ENCODE results near the gene CYP2C9. TPM values are rescaled to one million over a fixed set of nuclear protein-coding genes. Genes with fewer than 3 reads are reported as not detected.

The CYP2C9 gene
- total RNA-seq, 1 donor from 2014 or later, result not detected

DNA sequence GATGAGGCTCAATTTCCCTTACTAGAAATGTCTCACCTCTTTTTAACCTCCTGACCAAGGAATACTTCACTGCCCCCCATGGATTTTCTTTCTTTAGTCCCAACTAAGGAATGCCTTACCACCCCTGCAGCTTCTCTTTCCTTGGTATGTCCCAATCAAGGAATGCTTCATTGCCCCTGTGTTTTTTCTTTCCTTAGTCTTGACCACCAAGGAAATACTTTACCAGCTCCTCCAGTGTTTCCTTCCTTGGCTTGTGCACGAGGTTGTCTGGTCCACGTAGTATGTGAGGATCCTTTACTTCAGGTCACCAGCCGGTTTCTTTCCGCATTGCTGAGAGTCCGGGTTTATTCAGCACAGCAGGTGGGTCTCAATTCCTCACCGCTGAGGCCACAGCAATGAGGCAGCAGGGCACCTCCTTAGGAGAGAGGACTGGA, 59.3 kb downstream of the CYP2C9 start:
- Mint-ChIP-seq H3K27me3 (ENCODE audit: unreplicated experiment) (no peaks in the 10 kb centered on the region), H3K27ac (ENCODE audit: unreplicated experiment) (no peak overlapping the region), H3K36me3 (ENCODE audit: unreplicated experiment) (no peaks in the 10 kb centered on the region), H3K9me3 (ENCODE audit: unreplicated experiment) (no peaks in the 10 kb centered on the region), H3K4me1 (ENCODE audit: low read depth, unreplicated experiment) (no peaks in the 10 kb centered on the region), H3K4me3 (ENCODE audit: unreplicated experiment) (no peak overlapping the region)
- no peak for DNase-seq
- TF ChIP-seq CTCF (IDR thresholded peaks at IDR 0.05; ENCODE audit: partially characterized antibody, unreplicated experiment), result no peak

DNA sequence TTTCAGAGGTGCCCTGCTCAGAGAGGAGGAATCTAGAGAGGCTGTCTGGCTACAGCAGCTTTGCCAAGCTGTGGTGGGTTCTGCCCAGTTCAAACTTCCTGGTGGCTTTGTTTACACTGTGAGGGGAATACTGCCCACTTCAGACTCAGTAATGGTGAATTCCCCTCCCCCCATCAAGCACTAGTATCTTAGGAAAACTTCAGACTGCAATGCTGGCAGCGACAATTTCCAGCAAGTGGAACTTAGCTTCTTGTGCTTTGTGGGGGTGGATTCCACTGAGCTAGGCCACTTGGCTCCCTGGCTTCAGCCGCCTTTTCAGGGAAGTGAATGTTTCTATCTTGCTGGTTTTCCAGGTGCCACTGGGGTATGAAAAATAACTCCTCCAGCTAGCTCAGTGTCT, 88.0 kb downstream of the CYP2C9 start:
- H3K9me3 Mint-ChIP-seq (ENCODE audit: unreplicated experiment), result peaks cover 2% of the 10 kb centered on the region
- H3K4me1 Mint-ChIP-seq (ENCODE audit: low read depth, unreplicated experiment), result no peaks in the 10 kb centered on the region
- H3K27ac Mint-ChIP-seq (ENCODE audit: unreplicated experiment), result no peak overlapping the region
- H3K36me3 Mint-ChIP-seq (ENCODE audit: unreplicated experiment), result no peaks in the 10 kb centered on the region
- H3K4me3 Mint-ChIP-seq (ENCODE audit: unreplicated experiment), result no peak overlapping the region
- DNase-seq, result no peak
- H3K27me3 Mint-ChIP-seq (ENCODE audit: unreplicated experiment), result no peaks in the 10 kb centered on the region
- no peak for TF ChIP-seq CTCF (IDR thresholded peaks at IDR 0.05; ENCODE audit: partially characterized antibody, unreplicated experiment)

GRCh38 chr10:95031656-95032055, 93.2 kb downstream of the CYP2C9 start:
- H3K4me1 Mint-ChIP-seq (ENCODE audit: low read depth, unreplicated experiment), result no peaks in the 10 kb centered on the region
- no peak overlapping the region for H3K4me3 Mint-ChIP-seq (ENCODE audit: unreplicated experiment)
- no peaks in the 10 kb centered on the region for H3K27me3 Mint-ChIP-seq (ENCODE audit: unreplicated experiment)
- H3K36me3 Mint-ChIP-seq (ENCODE audit: unreplicated experiment), result no peaks in the 10 kb centered on the region
- H3K27ac Mint-ChIP-seq (ENCODE audit: unreplicated experiment), result no peak overlapping the region
- DNase-seq, result no peak
- TF ChIP-seq CTCF (IDR thresholded peaks at IDR 0.05; ENCODE audit: partially characterized antibody, unreplicated experiment), result no peak
- H3K9me3 Mint-ChIP-seq (ENCODE audit: unreplicated experiment), result no peaks in the 10 kb centered on the region

DNA sequence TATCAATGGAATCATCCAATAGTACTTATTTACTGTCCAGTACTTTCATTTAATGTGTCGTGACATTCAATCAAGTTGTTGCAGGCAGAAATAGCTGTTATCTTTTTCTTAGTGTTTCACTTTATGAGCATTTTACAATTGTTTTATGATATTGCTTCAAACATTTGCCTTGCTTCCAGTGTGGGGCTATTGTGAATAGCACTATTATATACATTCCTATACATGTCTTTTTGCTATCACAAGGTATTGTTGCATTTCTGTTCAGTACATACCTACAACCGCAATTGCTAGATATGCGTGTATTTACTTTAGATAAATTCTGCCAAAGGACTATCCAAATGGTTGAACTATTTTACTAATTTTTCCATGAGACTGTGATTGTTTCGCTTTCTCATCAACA, 95.9 kb downstream of the CYP2C9 start:
- no peak for DNase-seq
- Mint-ChIP-seq H3K9me3 (ENCODE audit: unreplicated experiment) (no peaks in the 10 kb centered on the region), H3K4me3 (ENCODE audit: unreplicated experiment) (no peak overlapping the region), H3K27ac (ENCODE audit: unreplicated experiment) (no peak overlapping the region), H3K4me1 (ENCODE audit: low read depth, unreplicated experiment) (no peaks in the 10 kb centered on the region), H3K36me3 (ENCODE audit: unreplicated experiment) (no peaks in the 10 kb centered on the region), H3K27me3 (ENCODE audit: unreplicated experiment) (no peaks in the 10 kb centered on the region)
- no peak for TF ChIP-seq CTCF (IDR thresholded peaks at IDR 0.05; ENCODE audit: partially characterized antibody, unreplicated experiment)

DNA sequence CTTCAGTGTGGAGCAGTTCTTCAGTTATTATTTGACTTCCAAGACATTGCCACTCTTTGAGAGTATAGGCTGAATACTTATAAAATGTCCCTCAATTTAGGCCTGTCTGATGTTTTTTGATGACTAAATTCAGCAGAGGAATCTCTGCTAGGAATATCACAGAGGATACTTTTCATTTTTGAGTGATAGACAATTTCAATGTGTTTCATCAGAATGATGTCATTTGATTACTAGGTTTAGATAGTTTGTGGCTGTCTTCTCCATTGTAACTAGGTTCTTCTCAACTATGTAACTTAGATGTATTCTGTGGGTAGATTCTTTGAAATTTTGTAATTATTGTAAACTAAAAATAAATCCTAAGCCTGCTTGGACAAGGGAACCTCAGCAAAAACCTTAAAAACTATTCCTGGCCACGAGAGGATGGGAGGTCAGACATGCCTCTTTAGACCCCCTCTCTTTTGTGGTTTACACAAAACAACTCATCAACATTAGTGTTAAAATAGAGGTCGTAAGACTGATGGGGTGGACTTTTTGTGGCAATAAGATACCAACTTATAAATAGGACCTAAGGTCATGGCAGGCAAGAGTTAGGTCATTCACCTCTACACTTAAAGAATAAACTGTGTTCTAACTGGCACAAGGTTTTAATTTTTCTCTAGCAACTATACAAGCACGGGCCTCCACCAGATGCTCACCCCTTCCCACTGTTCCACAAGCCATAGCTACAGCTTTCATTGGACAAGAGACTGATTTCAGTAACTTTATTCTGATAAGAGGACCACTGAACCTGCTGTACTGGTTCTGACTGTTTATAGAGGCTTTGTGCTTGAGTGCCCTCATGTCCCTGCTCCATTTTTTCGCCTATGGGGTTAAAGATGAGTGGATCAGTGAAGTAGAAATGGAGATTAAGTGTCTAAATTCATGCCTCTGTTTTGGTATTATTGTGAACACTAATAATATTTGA, 97.2 kb downstream of the CYP2C9 start:
- no peak overlapping the region for H3K27ac Mint-ChIP-seq (ENCODE audit: unreplicated experiment)
- no peak overlapping the region for H3K4me3 Mint-ChIP-seq (ENCODE audit: unreplicated experiment)
- H3K27me3 Mint-ChIP-seq (ENCODE audit: unreplicated experiment), result no peaks in the 10 kb centered on the region
- no peaks in the 10 kb centered on the region for H3K9me3 Mint-ChIP-seq (ENCODE audit: unreplicated experiment)
- no peak for DNase-seq
- H3K4me1 Mint-ChIP-seq (ENCODE audit: low read depth, unreplicated experiment), result no peaks in the 10 kb centered on the region
- no peak for TF ChIP-seq CTCF (IDR thresholded peaks at IDR 0.05; ENCODE audit: partially characterized antibody, unreplicated experiment)
- no peaks in the 10 kb centered on the region for H3K36me3 Mint-ChIP-seq (ENCODE audit: unreplicated experiment)
